ENCODE results near the gene UTY. TPM values are rescaled to one million over a fixed set of nuclear protein-coding genes. Genes with fewer than 3 reads are reported as not detected.

Gene UTY
- total RNA-seq, 2 experiments from 2014 or later, result 35.8 to 36.7 TPM

DNA sequence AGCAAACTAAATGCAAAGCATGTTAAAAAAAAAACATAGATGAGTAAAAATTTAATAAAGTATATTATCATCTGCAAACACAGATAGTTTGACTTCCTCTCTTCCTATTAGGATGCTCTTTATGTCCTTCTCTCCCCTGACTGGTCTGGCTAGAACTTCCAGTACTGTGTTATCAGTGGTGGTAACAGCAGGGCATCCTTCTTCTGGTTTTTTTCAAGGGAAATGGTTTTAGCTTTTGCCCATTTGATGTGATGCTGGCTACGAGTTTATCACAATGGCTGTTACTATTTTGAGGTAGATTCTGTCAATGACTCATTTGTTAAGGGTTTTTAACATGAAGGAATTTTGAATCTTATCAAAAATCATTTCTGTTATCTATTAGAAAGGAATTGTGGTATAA lies 34.3 kb downstream of the UTY start:
- H3K27ac ChIP-seq (ENCODE audit: low read depth, low read length, poor library complexity, severe bottlenecking), result no peak overlapping the region
- H3K9me2 ChIP-seq (ENCODE audit: insufficient read depth, low read length), result no peaks in the 10 kb centered on the region
- no peaks in the 10 kb centered on the region for H3K9me3 ChIP-seq (ENCODE audit: low read length)
- no peaks in the 10 kb centered on the region for H4K20me1 ChIP-seq (ENCODE audit: insufficient read depth, low read length)
- H3K4me2 ChIP-seq (ENCODE audit: low read length), result no peak overlapping the region
- peaks cover 37% of the 10 kb centered on the region; the same call in 1 of the 2 replicates for H3K79me2 ChIP-seq (ENCODE audit: insufficient read depth, low read depth, low read length)
- H2AFZ ChIP-seq (ENCODE audit: low read length), result no peak overlapping the region
- peaks cover 80% of the 10 kb centered on the region for H3K36me3 ChIP-seq (ENCODE audit: insufficient read depth, low read length)
- ChIA-PET POLR2A (interaction anchor here (0.6 kb wide), 1 partner anchor 9 kb away, joined by 3 read pairs; no protein-coding TSS in a partner anchor), CTCF (ENCODE audit: unreplicated experiment) (no interaction called here)
- TF ChIP-seq, protein P1, sequence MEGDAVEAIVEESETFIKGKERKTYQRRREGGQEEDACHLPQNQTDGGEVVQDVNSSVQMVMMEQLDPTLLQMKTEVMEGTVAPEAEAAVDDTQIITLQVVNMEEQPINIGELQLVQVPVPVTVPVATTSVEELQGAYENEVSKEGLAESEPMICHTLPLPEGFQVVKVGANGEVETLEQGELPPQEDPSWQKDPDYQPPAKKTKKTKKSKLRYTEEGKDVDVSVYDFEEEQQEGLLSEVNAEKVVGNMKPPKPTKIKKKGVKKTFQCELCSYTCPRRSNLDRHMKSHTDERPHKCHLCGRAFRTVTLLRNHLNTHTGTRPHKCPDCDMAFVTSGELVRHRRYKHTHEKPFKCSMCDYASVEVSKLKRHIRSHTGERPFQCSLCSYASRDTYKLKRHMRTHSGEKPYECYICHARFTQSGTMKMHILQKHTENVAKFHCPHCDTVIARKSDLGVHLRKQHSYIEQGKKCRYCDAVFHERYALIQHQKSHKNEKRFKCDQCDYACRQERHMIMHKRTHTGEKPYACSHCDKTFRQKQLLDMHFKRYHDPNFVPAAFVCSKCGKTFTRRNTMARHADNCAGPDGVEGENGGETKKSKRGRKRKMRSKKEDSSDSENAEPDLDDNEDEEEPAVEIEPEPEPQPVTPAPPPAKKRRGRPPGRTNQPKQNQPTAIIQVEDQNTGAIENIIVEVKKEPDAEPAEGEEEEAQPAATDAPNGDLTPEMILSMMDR (conservative IDR thresholded peaks at IDR 0.05; ENCODE audit: low read length), result no peak
- TF ChIP-seq EZH2phosphoT487 (IDR thresholded peaks at IDR 0.05; ENCODE audit: borderline replicate concordance, low read depth, low read length), result no peak
- H3K4me1 ChIP-seq (ENCODE audit: insufficient read depth, low read length, poor library complexity, severe bottlenecking), result no peaks in the 10 kb centered on the region
- intact Hi-C loops (cut with micrococcal nuclease; ENCODE audit: unreplicated experiment), result no loop called here
- BruUV-seq (replicated peaks), result no TSS peak
- H3K4me3 ChIP-seq (ENCODE audit: low read depth, low read length, poor library complexity, severe bottlenecking), result no peak overlapping the region
- no peak for DNase-seq (ENCODE audit: low spot score)

DNA sequence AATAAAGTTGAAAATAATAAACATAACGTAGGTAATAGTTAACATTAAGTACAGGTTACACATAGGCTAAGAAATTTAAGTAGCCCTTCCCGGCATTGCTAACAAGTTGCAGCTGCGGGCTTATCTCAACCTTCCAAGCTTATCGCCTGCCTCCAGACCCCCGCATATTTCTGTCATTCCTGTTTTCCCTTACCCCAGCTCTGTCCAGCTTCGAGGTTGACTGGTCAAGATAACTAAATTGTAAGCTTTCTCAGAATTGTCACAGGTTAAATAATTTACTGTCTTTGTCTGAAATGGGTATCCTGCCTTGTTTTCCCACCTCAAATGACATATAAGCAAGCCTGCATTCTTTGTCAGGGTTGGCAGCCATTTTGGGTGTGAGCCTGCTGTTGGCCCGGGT lies 36.7 kb downstream of the UTY start:
- 0 out of 2 replicates have a peak, but pooled peaks cover 3% of the 10 kb centered on the region for H4K20me1 ChIP-seq (ENCODE audit: insufficient read depth, low read length)
- intact Hi-C loops (cut with micrococcal nuclease; ENCODE audit: unreplicated experiment), result no loop called here
- CTCF ChIA-PET (ENCODE audit: unreplicated experiment), result no interaction called here
- TF ChIP-seq, protein P1 (conservative IDR thresholded peaks at IDR 0.05; ENCODE audit: low read length), result no peak
- TF ChIP-seq EZH2phosphoT487 (IDR thresholded peaks at IDR 0.05; ENCODE audit: borderline replicate concordance, low read depth, low read length), result no peak
- H3K4me1 ChIP-seq (ENCODE audit: insufficient read depth, low read length, poor library complexity, severe bottlenecking), result no peaks in the 10 kb centered on the region
- H3K79me2 ChIP-seq (ENCODE audit: insufficient read depth, low read depth, low read length), result peaks cover 18% of the 10 kb centered on the region; the same call in 1 of the 2 replicates
- H3K4me3 ChIP-seq (ENCODE audit: low read depth, low read length, poor library complexity, severe bottlenecking), result no peak overlapping the region
- no peak overlapping the region for H3K4me2 ChIP-seq (ENCODE audit: low read length)
- POLR2A ChIA-PET, result no interaction called here
- peaks cover 78% of the 10 kb centered on the region for H3K36me3 ChIP-seq (ENCODE audit: insufficient read depth, low read length)
- H3K27ac ChIP-seq (ENCODE audit: low read depth, low read length, poor library complexity, severe bottlenecking), result no peak overlapping the region
- no peaks in the 10 kb centered on the region for H3K9me3 ChIP-seq (ENCODE audit: low read length)
- no peaks in the 10 kb centered on the region for H3K9me2 ChIP-seq (ENCODE audit: insufficient read depth, low read length)
- DNase-seq (ENCODE audit: low spot score), result no peak
- BruUV-seq (replicated peaks), result no TSS peak
- no peak overlapping the region for H2AFZ ChIP-seq (ENCODE audit: low read length)

- Histone ChIP-seq H3K36me3 (ENCODE audit: insufficient read depth, low read length) (peaks cover 71% of the 10 kb centered on the region), H3K9me2 (ENCODE audit: insufficient read depth, low read length) (no peaks in the 10 kb centered on the region), H3K27ac (ENCODE audit: low read depth, low read length, poor library complexity, severe bottlenecking) (no peak overlapping the region), H3K79me2 (ENCODE audit: insufficient read depth, low read depth, low read length) (peaks cover 23% of the 10 kb centered on the region), H2AFZ (ENCODE audit: low read length) (no peak overlapping the region), H4K20me1 (ENCODE audit: insufficient read depth, low read length) (0 out of 2 replicates have a peak, but pooled peaks cover 3% of the 10 kb centered on the region), H3K9me3 (ENCODE audit: low read length) (no peaks in the 10 kb centered on the region), H3K4me2 (ENCODE audit: low read length) (no peak overlapping the region), H3K4me1 (ENCODE audit: insufficient read depth, low read length, poor library complexity, severe bottlenecking) (no peaks in the 10 kb centered on the region), H3K4me3 (ENCODE audit: low read depth, low read length, poor library complexity, severe bottlenecking) (no peak overlapping the region)
- BruUV-seq (replicated peaks), result no TSS peak
- intact Hi-C loops (cut with micrococcal nuclease; ENCODE audit: unreplicated experiment), result no loop called here
- no peak for DNase-seq (ENCODE audit: low spot score)
- CTCF ChIA-PET (ENCODE audit: unreplicated experiment), result no interaction called here
- TF ChIP-seq, protein P1 (conservative IDR thresholded peaks at IDR 0.05; ENCODE audit: low read length), result no peak
- no peak for TF ChIP-seq EZH2phosphoT487 (IDR thresholded peaks at IDR 0.05; ENCODE audit: borderline replicate concordance, low read depth, low read length)
- POLR2A ChIA-PET, result no interaction called here
These were observed 39.0 kb downstream of the UTY start for GRCh38 chrY:13440811-13441210.

Data from OCI-LY7 (cell line).